Prostate gland (tissue), 2 donors: ENCODE measurements around the gene RHBDF2.

Experiments
- CTCF ChIP-seq, 4 experiments: fragments of 200-600 bp in 2 of 4; fragments of 450-650 bp in 2 of 4; sonication (generic) in 2 of 4; IDR thresholded peaks; 1 replicate in 3 of 4; 2 replicates in 1 of 4; pipeline ENCODE4 v1.5.1; 2016 to 2019; ENCODE audit warnings: antibody characterized with exemption in 4 of 4, mild to moderate bottlenecking in 2 of 4, moderate library complexity in 2 of 4
- POLR2A ChIP-seq: fragments of 450-650 bp; IDR thresholded peaks from one replicate; pipeline ENCODE4 v1.6.1; 2016; ENCODE audit warnings: antibody characterized with exemption, mild to moderate bottlenecking
- POLR2AphosphoS5 ChIP-seq: sonication (generic); formaldehyde crosslinking; IDR thresholded peaks from one replicate; pipeline ENCODE4 v1.6.1; 2017; ENCODE audit warnings: antibody characterized with exemption

- TF ChIP-seq CTCF (IDR thresholded peaks at IDR 0.05) (no peak), POLR2A (no peak), POLR2AphosphoS5 (no peak)
Measured at GRCh38 chr17:76521262-76521661, 20.0 kb upstream of the RHBDF2 start.
